Cardiac septum (tissue), 1 donor: ENCODE data around the gene CACNA2D2. TPM values are rescaled to one million over a fixed set of nuclear protein-coding genes. Genes with fewer than 3 reads are reported as not detected.
A peak's percentile ranks its signal among the peaks of the same experiment; 100 is the strongest.

Experiments
- DNase-seq: peaks from one replicate; pipeline ENCODE4 v3.0.0-alpha.2; 2020; ENCODE audit warnings: low spot score
- intact Hi-C: fragments of 100-400 bp; cut with DNase I; formaldehyde crosslinking; loops from one replicate; pipeline ENCODE4 v1.14.0; 2022
- total RNA-seq: library from RNA; stranded (reverse); fragmentation: NEBNext Ultra II Directional; extraction: Animal tissue kit (Norgen Biotek cat#: 25700); gene quantifications from one replicate; pipeline ENCODE4 v1.2.1, GENCODE V29; 2021
- donor health status: DM: no; HTN: no; CAD: no.

CACNA2D2 gene
- total RNA-seq, 1 donor from 2014 or later, result 1.4 TPM

- intact Hi-C loops, result no loop called here
- no peak for DNase-seq
Observed at GRCh38 chr3:50382722-50383121, 120.7 kb downstream of the CACNA2D2 start.

DNA sequence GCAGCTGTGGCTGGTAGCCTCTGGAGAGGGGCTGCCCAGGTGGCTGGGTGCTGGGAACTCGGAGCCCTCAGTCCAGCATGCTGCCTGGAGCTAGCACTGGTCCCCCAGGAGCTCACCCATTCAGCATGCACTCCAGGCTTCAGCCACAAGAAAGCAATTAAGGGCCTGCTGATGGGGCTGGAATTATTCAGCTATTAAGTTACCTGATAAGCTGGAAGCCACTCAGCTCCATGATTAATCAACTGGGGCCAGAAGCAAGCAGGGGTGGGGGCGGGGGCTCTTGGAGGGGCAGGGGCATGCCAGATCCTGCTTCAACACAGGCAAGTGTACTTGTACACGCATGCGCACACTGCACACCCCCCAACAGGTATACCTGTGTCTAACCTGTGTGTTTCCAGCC lies 122.1 kb downstream of the CACNA2D2 start:
- intact Hi-C loops, result no loop called here
- DNase-seq, result no peak

- no peak for DNase-seq
Observed at GRCh38 chr3:50380405-50381085, 122.9 kb downstream of the CACNA2D2 start.

GRCh38 chr3:50378757-50379156 lies 124.7 kb downstream of the CACNA2D2 start:
- intact Hi-C loops, result no loop called here
- DNase-seq, result no peak

More at GRCh38 chr3:50380405-50381085, 122.9 kb downstream of the CACNA2D2 start:
- intact Hi-C loops, result no loop called here

- intact Hi-C loops, result no loop called here
- no peak for DNase-seq
Observed at GRCh38 chr3:50378024-50378423, 125.4 kb downstream of the CACNA2D2 start.

DNA sequence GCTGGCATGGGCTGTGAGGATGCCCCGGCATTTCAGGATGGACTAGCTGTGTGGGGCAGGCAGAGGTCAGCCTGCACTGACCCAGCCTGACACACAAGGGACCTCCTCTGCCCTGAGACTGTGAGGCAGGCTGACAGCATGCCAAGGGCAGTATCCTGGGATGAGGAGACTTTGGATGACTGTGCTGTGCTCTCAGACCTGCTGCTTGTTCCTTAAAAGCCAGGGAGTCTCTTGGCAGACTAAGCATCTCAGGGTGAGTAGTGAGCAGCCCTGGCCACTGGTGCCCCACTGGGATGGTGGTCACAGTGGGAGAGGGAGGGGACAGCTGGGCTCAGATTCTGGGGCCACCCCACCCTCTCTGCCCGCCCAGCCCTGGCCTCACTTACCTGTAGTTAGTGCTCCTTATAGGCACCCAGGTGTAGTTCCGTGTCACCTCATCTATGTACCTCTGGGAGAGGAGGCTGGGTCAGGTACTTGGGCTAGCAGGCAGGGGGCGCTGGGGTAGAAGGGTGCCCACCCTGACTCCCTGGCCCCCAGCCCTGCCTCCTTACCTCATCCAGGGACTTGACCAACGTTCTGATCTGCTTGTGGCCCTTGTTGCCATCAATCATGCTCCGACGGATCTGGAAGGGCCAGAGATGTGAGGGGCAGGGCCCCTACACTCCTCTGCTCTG lies 128.0 kb downstream of the CACNA2D2 start:
- no peak for DNase-seq
- intact Hi-C loops, result no loop called here

- intact Hi-C loops, result no loop called here
Observed at GRCh38 chr3:50374363-50375257, 128.8 kb downstream of the CACNA2D2 start.

GRCh38 chr3:50373146-50374051 lies 130.0 kb downstream of the CACNA2D2 start:
- intact Hi-C loops, result no loop called here
- DNase-seq, result no peak

More at GRCh38 chr3:50374363-50375257, 128.8 kb downstream of the CACNA2D2 start:
- no peak for DNase-seq

DNA sequence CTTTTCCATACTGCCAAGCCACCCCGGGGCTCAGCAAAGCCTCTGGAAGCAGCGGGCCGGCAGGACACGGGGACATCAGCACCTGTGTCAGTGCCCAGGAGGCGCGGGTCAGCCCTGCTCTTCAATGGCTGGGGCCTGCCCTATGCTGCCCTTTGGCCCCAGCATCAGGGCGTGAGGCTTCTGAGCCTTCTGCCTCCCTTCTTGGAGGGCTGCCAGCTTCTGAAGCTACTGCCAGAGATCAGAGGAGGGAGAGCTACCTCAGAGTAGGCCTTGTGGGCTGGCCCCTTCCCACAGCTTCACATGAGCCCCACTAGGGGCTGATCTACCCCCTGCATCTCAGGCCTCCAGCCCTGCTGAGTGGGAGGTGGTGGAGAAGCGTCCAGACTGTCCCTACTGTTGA lies 131.1 kb downstream of the CACNA2D2 start:
- intact Hi-C loops, result no loop called here
- no peak for DNase-seq

DNA sequence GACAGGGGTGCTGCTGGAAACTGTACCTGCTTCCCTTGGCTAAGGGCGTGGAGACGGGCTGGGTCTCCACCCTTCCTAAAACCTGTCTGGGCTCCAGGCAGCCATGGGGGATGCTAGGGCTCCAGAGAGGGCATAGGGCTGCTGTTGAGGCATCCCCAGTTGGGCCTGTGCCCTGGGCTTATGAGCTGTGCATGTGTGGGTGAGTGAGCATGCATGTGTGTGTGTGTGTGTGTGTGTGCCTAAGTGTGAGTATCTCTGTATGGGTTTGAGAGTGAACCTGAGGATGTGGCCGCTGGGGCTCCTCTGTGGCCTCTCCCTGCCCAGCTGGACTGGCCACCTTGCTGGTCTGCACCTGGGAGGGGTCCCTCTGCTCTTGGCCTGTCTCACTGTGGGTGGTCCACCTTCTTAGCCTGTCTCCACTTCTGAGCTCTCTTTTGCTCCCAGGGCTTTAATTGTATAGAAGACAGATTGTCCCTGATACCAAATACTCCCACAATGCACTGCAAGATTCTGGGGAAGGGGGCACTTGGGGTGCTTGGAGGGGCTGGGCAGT lies 132.2 kb downstream of the CACNA2D2 start:
- intact Hi-C loops, result no loop called here

GRCh38 chr3:50370594-50370993 lies 132.8 kb downstream of the CACNA2D2 start:
- intact Hi-C loops, result no loop called here
- no peak for DNase-seq

More for the DNA sequence above, 132.2 kb downstream of the CACNA2D2 start:
- DNase-seq, result no peak

DNA sequence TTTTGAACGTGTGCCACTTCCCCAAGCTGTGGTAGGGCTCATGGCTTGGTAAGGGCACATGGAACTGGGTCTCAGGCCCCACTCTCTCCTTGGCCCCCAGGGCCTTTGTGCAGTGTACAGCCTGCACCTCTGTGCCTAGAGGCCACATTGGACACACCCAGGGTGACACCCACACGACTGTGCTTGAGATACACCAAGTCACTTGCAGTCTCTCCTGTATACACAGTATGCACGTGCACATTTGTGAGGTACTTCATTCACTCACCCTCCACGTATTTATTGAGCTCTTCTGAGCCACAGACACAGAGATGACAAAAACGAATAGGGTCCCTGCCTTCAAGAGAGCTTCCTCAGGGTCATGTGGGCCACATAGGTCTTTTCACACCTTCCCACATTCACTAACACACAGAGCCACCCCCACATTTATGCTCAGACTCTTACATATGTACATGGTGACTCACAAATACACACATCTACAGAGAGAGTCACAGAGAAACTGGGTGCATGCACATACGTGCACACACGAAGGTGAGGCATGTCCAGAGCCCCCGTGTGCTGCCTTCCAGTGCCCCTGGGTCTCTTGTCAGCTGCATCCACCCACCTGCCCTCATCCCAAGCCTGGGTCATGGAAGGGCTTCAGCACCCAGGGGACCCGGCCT lies 134.3 kb downstream of the CACNA2D2 start:
- no peak for DNase-seq
- intact Hi-C loops, result loop anchor here (10.0 kb wide), 1 partner anchor 1016 kb away; the partner anchor contains the start of gene MANF

- intact Hi-C loops, result loop anchor here (10.0 kb wide), 1 partner anchor 1019 kb away; the partner anchor contains the start of gene MANF
- no peak for DNase-seq
Observed at GRCh38 chr3:50365842-50366220, 137.6 kb downstream of the CACNA2D2 start.

- intact Hi-C loops, result loop anchor here (10.0 kb wide), 1 partner anchor 1020 kb away; the partner anchor contains the start of gene MANF
- peak; percentile 95 for DNase-seq
Observed at GRCh38 chr3:50365080-50365841, 138.2 kb downstream of the CACNA2D2 start.

- intact Hi-C loops, result loop anchor here (10.0 kb wide), 1 partner anchor 1020 kb away; the partner anchor contains the start of gene MANF
- DNase-seq, result no peak
Observed at GRCh38 chr3:50364573-50365079, 138.8 kb downstream of the CACNA2D2 start.

DNA sequence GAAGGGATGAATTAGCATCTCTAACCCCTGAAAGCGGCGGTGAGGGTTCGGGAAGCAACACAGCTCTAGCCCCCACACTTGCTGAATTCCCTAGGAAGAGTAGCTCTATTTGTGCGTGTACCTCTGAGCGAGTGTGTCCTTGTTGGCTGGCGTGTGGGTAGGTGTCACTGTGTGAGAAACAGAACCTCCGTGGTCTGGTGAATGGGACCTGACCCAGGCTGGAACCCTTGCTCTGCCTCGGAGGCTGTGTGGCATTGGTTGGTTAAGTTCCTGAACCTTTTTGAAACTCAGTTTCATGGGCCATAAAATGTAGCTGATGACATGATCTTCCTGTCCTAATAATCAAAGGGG lies 143.7 kb downstream of the CACNA2D2 start:
- intact Hi-C loops, result loop anchor here (1.0 to 10.0 kb wide), 2 partner anchors 8 to 1025 kb away; partner anchors contain the start of gene MANF

More for the DNA sequence above, 143.7 kb downstream of the CACNA2D2 start:
- no peak for DNase-seq
